AG08396 (cell line): Measurements from ENCODE around the gene PCDHGC3.
A peak's percentile ranks its signal among the peaks of the same experiment; 100 is the strongest.

ENCODE experiments used
- DNase-seq: peaks from one replicate; pipeline ENCODE4 v3.0.0; 2012; ENCODE audit warnings: low spot score, mixed read lengths

The PCDHGC3 gene

DNA sequence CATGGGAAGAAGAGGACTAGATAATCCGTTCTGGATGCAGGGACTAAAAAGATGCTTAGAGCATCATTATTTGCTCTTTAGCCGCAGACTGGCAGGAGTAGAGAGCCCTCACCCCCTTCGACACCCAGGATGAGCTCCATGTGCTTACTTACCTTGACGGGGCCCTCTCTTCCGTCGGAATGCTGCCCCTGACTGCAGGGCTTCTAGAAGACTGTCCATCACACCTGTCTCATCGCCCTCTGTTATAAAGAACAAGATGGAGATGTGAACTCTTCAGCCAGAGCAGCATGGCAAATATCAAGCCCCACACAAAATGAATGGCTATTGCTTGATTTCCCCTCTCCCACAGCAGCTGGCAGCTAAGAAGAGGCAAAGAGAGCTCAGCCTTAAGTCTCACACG is 48.2 kb downstream of the PCDHGC3 start:
- no peak for DNase-seq

DNA sequence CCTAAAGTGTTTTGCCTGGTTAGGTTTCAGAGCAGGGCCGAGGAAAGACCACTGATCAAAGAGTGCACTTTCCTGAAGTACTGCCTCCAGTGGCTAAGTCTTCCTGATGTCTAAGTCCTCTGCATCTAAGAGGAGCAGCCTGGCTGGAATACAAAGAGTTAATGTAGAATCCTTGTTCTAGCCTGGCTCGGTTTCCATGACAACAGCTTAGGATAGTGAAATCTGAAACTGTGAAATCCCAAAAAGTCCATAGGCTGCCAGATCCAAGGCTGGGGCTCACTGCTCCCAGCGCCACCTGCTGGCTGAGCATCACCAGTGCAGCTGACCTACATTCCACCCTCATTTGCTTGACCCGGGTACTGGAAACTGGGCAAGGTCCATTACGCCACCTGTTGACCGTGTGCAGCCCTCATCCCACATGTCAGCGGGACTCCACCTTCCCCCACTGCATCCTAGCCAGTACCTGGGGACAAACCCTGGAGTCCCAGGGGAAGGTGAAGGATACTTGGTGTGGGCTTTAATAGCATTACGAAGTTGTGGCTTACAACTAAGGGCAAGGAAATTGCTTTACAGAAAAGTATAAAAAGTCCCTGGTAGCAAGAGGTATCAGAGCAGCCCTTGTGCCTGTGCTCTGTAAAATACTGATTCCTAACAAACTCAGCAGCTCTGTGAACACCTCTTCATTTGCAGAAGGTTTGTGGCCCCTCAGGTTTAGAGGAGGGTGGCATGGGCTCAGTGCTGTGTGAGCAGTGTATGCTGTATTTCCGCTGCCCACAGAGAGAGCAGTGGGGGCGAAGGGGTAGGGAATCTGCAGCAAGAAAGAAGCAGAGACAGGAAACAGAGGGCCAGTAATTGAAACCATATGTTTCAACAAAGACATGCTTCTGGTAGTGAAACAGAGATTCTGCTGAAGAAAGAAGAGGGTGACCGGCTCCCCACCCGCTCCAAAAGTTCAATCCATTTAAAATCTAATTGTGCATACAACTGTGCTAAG is 49.1 kb downstream of the PCDHGC3 start:
- peak; percentile 84 for DNase-seq

DNA sequence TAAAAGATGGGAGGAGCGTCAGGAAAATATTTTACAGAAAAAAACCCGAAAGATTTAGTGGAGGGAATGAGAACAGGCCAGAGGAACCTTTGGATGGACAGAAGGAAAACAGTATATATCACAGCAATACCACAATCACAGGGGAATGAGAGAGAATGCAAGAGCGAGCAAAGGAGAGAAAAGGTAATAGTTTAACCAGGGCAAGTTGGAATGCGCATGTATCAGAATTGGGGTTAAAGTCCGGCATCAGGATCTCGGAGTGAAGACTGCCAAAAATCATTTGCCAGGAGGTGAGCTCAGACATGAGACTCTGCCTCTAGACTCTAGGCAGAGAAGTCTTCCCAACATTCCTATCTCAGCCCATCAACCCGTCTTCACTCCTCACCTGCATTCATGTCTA is 49.9 kb downstream of the PCDHGC3 start:
- DNase-seq = no peak

DNA sequence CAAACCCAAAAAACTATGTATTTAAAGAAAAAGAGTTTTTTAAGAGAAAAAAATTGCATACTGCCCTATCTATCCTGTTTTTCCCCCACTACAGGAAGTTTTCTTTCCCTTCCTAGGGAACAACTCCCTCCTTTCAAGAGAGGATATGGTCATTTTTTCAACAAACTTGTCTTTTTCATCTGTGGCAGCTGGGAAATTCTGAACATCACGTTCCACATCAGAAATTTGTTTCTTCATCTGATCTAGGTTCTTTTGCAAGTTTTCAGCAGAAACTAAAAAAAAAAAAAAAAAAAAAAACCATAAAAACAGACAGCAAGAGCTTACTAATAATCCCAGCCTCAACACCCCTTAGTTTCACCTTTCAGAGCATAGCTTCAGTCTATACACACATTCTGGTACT is 51.7 kb downstream of the PCDHGC3 start:
- DNase-seq = no peak
